RKO (cell line): ENCODE results near the gene TNFAIP8.
A peak's percentile ranks its signal among the peaks of the same experiment; 100 is the strongest.

Experiments used
- DNase-seq: peaks from one replicate; pipeline ENCODE4 v3.0.0-alpha.2; 2016; ENCODE audit warnings: low spot score

TNFAIP8 gene

GRCh38 chr5:119355685-119356611, at the start of gene TNFAIP8:
TNFAIP8 (plus strand) TSS chr5:119356019; CDS start chr5:119356091, 72 bp downstream.
- peak; percentile 45 for DNase-seq

GRCh38 chr5:119307170-119307569, 48.6 kb upstream of the TNFAIP8 start:
- no peak for DNase-seq

GRCh38 chr5:119309326-119309725, 46.5 kb upstream of the TNFAIP8 start:
- DNase-seq, result no peak

GRCh38 chr5:119311688-119312087, 44.1 kb upstream of the TNFAIP8 start:
- no peak for DNase-seq

GRCh38 chr5:119312403-119312802, 43.4 kb upstream of the TNFAIP8 start:
- DNase-seq, result no peak

GRCh38 chr5:119313197-119313596, 42.6 kb upstream of the TNFAIP8 start:
- DNase-seq, result no peak

- no peak for DNase-seq
Observed at GRCh38 chr5:119313658-119314605, 41.9 kb upstream of the TNFAIP8 start.

- peak; percentile 60 for DNase-seq
Observed at GRCh38 chr5:119315516-119315949, 40.3 kb upstream of the TNFAIP8 start.

GRCh38 chr5:119316086-119316485, 39.7 kb upstream of the TNFAIP8 start:
- DNase-seq, result no peak

GRCh38 chr5:119316906-119317305, 38.9 kb upstream of the TNFAIP8 start:
- no peak for DNase-seq

- no peak for DNase-seq
Observed at GRCh38 chr5:119318256-119318894, 37.4 kb upstream of the TNFAIP8 start.

- no peak for DNase-seq
Observed at GRCh38 chr5:119319401-119319800, 36.4 kb upstream of the TNFAIP8 start.

GRCh38 chr5:119319890-119320289, 35.9 kb upstream of the TNFAIP8 start:
- no peak for DNase-seq

GRCh38 chr5:119321569-119322311, 34.1 kb upstream of the TNFAIP8 start:
- DNase-seq, result no peak

GRCh38 chr5:119322312-119322947, 33.4 kb upstream of the TNFAIP8 start:
- DNase-seq, result no peak

GRCh38 chr5:119322948-119323537, 32.8 kb upstream of the TNFAIP8 start:
- DNase-seq, result no peak

GRCh38 chr5:119323601-119324000, 32.2 kb upstream of the TNFAIP8 start:
- no peak for DNase-seq

- DNase-seq, result no peak
Observed at GRCh38 chr5:119324842-119325241, 31.0 kb upstream of the TNFAIP8 start.

- DNase-seq, result no peak
Observed at GRCh38 chr5:119327018-119327417, 28.8 kb upstream of the TNFAIP8 start.
